ENCODE data around the gene ERC2.

ERC2 gene

GRCh38 chr3:55955891-55956477 lies 512.3 kb downstream of the ERC2 start:
- CTCF ChIA-PET: no interaction called here
- H3K27ac Mint-ChIP-seq: no peak overlapping the region
- no peaks in the 10 kb centered on the region for H3K36me3 Mint-ChIP-seq
- no peak overlapping the region for H3K4me3 Mint-ChIP-seq
- no peak for DNase-seq
- H3K4me1 Mint-ChIP-seq: no peaks in the 10 kb centered on the region
- peaks cover 2% of the 10 kb centered on the region for H3K9me3 Mint-ChIP-seq
- H3K27me3 Mint-ChIP-seq: no peaks in the 10 kb centered on the region

- Mint-ChIP-seq H3K4me1 (no peaks in the 10 kb centered on the region), H3K9me3 (no peaks in the 10 kb centered on the region), H3K4me3 (no peak overlapping the region), H3K27me3 (no peaks in the 10 kb centered on the region), H3K36me3 (no peaks in the 10 kb centered on the region), H3K27ac (no peak overlapping the region)
- DNase-seq: no peak
- CTCF ChIA-PET: no interaction called here
Measured at GRCh38 chr3:55951388-55951787, 516.9 kb downstream of the ERC2 start.

- CTCF ChIA-PET: no interaction called here
- H3K27me3 Mint-ChIP-seq: no peaks in the 10 kb centered on the region
- H3K4me3 Mint-ChIP-seq: no peak overlapping the region
- DNase-seq: no peak
- H3K27ac Mint-ChIP-seq: no peak overlapping the region
- peaks cover 2% of the 10 kb centered on the region for H3K9me3 Mint-ChIP-seq
- no peaks in the 10 kb centered on the region for H3K4me1 Mint-ChIP-seq
- H3K36me3 Mint-ChIP-seq: no peaks in the 10 kb centered on the region
Measured at GRCh38 chr3:55947406-55947805, 520.9 kb downstream of the ERC2 start.

GRCh38 chr3:55946574-55947160 lies 521.6 kb downstream of the ERC2 start:
- no peak for DNase-seq
- H3K36me3 Mint-ChIP-seq: no peaks in the 10 kb centered on the region
- no peak overlapping the region for H3K27ac Mint-ChIP-seq
- H3K27me3 Mint-ChIP-seq: no peaks in the 10 kb centered on the region
- peaks cover 2% of the 10 kb centered on the region for H3K9me3 Mint-ChIP-seq
- CTCF ChIA-PET: interaction anchor here (0.7 kb wide), 1 partner anchor 467 kb away, joined by 3 read pairs; no protein-coding TSS in a partner anchor
- H3K4me1 Mint-ChIP-seq: no peaks in the 10 kb centered on the region
- no peak overlapping the region for H3K4me3 Mint-ChIP-seq

- Mint-ChIP-seq H3K4me1 (no peaks in the 10 kb centered on the region), H3K36me3 (no peaks in the 10 kb centered on the region), H3K9me3 (peaks cover 2% of the 10 kb centered on the region), H3K27me3 (no peaks in the 10 kb centered on the region), H3K4me3 (no peak overlapping the region), H3K27ac (no peak overlapping the region)
- no peak for DNase-seq
- CTCF ChIA-PET: no interaction called here
Measured at GRCh38 chr3:55942868-55943267, 525.4 kb downstream of the ERC2 start.

- Mint-ChIP-seq H3K27ac (no peak overlapping the region), H3K9me3 (no peaks in the 10 kb centered on the region), H3K27me3 (no peaks in the 10 kb centered on the region), H3K4me3 (no peak overlapping the region), H3K36me3 (no peaks in the 10 kb centered on the region), H3K4me1 (no peaks in the 10 kb centered on the region)
- CTCF ChIA-PET: no interaction called here
- no peak for DNase-seq
Measured at GRCh38 chr3:55939287-55939686, 529.0 kb downstream of the ERC2 start.

GRCh38 chr3:55937301-55937700 lies 531.0 kb downstream of the ERC2 start:
- H3K9me3 Mint-ChIP-seq: no peaks in the 10 kb centered on the region
- H3K27me3 Mint-ChIP-seq: no peaks in the 10 kb centered on the region
- H3K4me1 Mint-ChIP-seq: no peaks in the 10 kb centered on the region
- CTCF ChIA-PET: no interaction called here
- H3K4me3 Mint-ChIP-seq: no peak overlapping the region
- no peak for DNase-seq
- H3K27ac Mint-ChIP-seq: no peak overlapping the region
- no peaks in the 10 kb centered on the region for H3K36me3 Mint-ChIP-seq

GRCh38 chr3:55936549-55937052 lies 531.7 kb downstream of the ERC2 start:
- no peaks in the 10 kb centered on the region for H3K4me1 Mint-ChIP-seq
- peaks cover 1% of the 10 kb centered on the region for H3K9me3 Mint-ChIP-seq
- no peaks in the 10 kb centered on the region for H3K36me3 Mint-ChIP-seq
- H3K27me3 Mint-ChIP-seq: no peaks in the 10 kb centered on the region
- no peak overlapping the region for H3K27ac Mint-ChIP-seq
- no peak for DNase-seq
- H3K4me3 Mint-ChIP-seq: no peak overlapping the region
- CTCF ChIA-PET: no interaction called here

- no peaks in the 10 kb centered on the region for H3K4me1 Mint-ChIP-seq
- no peak overlapping the region for H3K4me3 Mint-ChIP-seq
- no peaks in the 10 kb centered on the region for H3K27me3 Mint-ChIP-seq
- DNase-seq: no peak
- H3K36me3 Mint-ChIP-seq: no peaks in the 10 kb centered on the region
- CTCF ChIA-PET: no interaction called here
- peaks cover 1% of the 10 kb centered on the region for H3K9me3 Mint-ChIP-seq
- H3K27ac Mint-ChIP-seq: no peak overlapping the region
Measured at GRCh38 chr3:55935241-55935640, 533.0 kb downstream of the ERC2 start.

GRCh38 chr3:55934771-55935170 lies 533.5 kb downstream of the ERC2 start:
- no peaks in the 10 kb centered on the region for H3K4me1 Mint-ChIP-seq
- H3K4me3 Mint-ChIP-seq: no peak overlapping the region
- no peaks in the 10 kb centered on the region for H3K36me3 Mint-ChIP-seq
- H3K27ac Mint-ChIP-seq: no peak overlapping the region
- no peak for DNase-seq
- H3K9me3 Mint-ChIP-seq: peaks cover 1% of the 10 kb centered on the region
- CTCF ChIA-PET: no interaction called here
- no peaks in the 10 kb centered on the region for H3K27me3 Mint-ChIP-seq

- Mint-ChIP-seq H3K36me3 (no peaks in the 10 kb centered on the region), H3K9me3 (peaks cover 3% of the 10 kb centered on the region), H3K4me1 (no peaks in the 10 kb centered on the region), H3K27me3 (no peaks in the 10 kb centered on the region), H3K4me3 (no peak overlapping the region), H3K27ac (no peak overlapping the region)
- CTCF ChIA-PET: no interaction called here
- no peak for DNase-seq
Measured at GRCh38 chr3:55929154-55929869, 539.0 kb downstream of the ERC2 start.

- H3K27me3 Mint-ChIP-seq: no peaks in the 10 kb centered on the region
- no peaks in the 10 kb centered on the region for H3K4me1 Mint-ChIP-seq
- H3K4me3 Mint-ChIP-seq: no peak overlapping the region
- no peak overlapping the region for H3K27ac Mint-ChIP-seq
- no peaks in the 10 kb centered on the region for H3K9me3 Mint-ChIP-seq
- no peaks in the 10 kb centered on the region for H3K36me3 Mint-ChIP-seq
- DNase-seq: no peak
- CTCF ChIA-PET: no interaction called here
Measured at GRCh38 chr3:55923626-55924025, 544.6 kb downstream of the ERC2 start.

GRCh38 chr3:55923207-55923606 lies 545.1 kb downstream of the ERC2 start:
- Mint-ChIP-seq H3K27ac (no peak overlapping the region), H3K4me3 (no peak overlapping the region), H3K4me1 (no peaks in the 10 kb centered on the region), H3K9me3 (no peaks in the 10 kb centered on the region), H3K27me3 (no peaks in the 10 kb centered on the region), H3K36me3 (no peaks in the 10 kb centered on the region)
- CTCF ChIA-PET: no interaction called here
- DNase-seq: no peak

GRCh38 chr3:55912880-55913279 lies 555.4 kb downstream of the ERC2 start:
- Mint-ChIP-seq H3K4me1 (no peaks in the 10 kb centered on the region), H3K4me3 (no peak overlapping the region), H3K9me3 (no peaks in the 10 kb centered on the region), H3K36me3 (no peaks in the 10 kb centered on the region), H3K27ac (no peak overlapping the region), H3K27me3 (no peaks in the 10 kb centered on the region)
- DNase-seq: no peak
- CTCF ChIA-PET: no interaction called here

- H3K36me3 Mint-ChIP-seq: no peaks in the 10 kb centered on the region
- H3K27me3 Mint-ChIP-seq: no peaks in the 10 kb centered on the region
- CTCF ChIA-PET: no interaction called here
- H3K27ac Mint-ChIP-seq: no peak overlapping the region
- H3K4me3 Mint-ChIP-seq: no peak overlapping the region
- no peaks in the 10 kb centered on the region for H3K4me1 Mint-ChIP-seq
- no peak for DNase-seq
- peaks cover 2% of the 10 kb centered on the region for H3K9me3 Mint-ChIP-seq
Measured at GRCh38 chr3:55911266-55911665, 557.0 kb downstream of the ERC2 start.

All from activated naive CD4-positive, alpha-beta T cell treated with anti-CD3 and anti-CD28 coated beads, Interleukin-2, amount 10 ng/mL, durations not matched to agents 7 days and 5 days (primary cell).